OCI-LY1 (cell line): ENCODE data around the gene SDK2.

Source experiments
- CTCF ChIP-seq: fragments of 200-600 bp; sonication (generic), shearing (Covaris generic); IDR thresholded peaks from 2 replicates; pipeline ENCODE4 v1.5.1; 2017; ENCODE audit warnings: mild to moderate bottlenecking, antibody characterized with exemption, low read length, moderate library complexity, mixed read lengths
- EZH2 ChIP-seq: fragments of 200-600 bp; sonication (generic), shearing (Covaris generic); IDR thresholded peaks from 2 replicates; pipeline ENCODE4 v1.8.0; 2017; ENCODE audit warnings: borderline replicate concordance, mixed run types, mild to moderate bottlenecking, antibody characterized with exemption, low read length, moderate library complexity, mixed read lengths

DNA sequence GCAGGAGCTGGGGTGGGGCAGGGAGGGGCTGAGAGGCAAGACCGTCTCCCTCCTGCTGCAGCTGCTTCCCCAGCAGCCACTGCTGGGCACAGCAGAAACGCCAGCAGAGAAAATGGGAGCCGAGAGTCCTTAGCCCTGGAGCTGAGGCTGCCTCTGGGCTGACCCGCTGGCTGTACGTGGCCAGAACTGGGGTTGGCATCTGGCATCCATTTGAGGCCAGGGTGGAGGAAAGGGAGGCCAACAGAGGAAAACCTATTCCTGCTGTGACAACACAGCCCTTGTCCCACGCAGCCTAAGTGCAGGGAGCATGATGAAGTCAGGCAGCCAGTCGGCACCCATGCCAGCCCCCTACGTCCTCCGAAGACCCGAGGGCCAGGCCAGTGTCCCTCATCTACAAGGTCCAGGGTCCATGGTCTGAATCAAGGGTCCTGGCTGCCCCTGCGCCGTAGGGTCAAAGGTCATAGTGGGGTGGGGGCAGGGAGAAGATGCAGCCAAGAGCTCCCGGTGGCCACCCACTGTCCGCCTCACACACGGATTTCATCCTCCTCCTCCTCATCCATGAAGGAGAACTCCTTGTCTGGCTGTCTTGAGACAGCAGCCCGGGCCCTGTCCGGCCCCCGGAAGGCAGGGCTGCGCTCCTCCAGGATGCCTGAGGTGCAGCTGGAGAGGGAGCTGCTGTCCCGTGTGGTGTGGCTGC, 359.2 kb downstream of the SDK2 start:
- TF ChIP-seq EZH2 = no peak
- TF ChIP-seq CTCF = no peak
